GM06990 (cell line): ENCODE measurements around the gene DEPDC1B.

Source experiments
- DNase-seq: peaks from one replicate; pipeline ENCODE4 v3.0.0-alpha.2; 2011; ENCODE audit not compliant: insufficient read length; ENCODE audit errors: extremely low read depth
- H3K27me3 ChIP-seq: replicated peaks from 2 replicates; pipeline ENCODE4 v1.6.0; 2011; ENCODE audit warnings: low read length; ENCODE audit not compliant: control insufficient read depth, insufficient read depth
- H3K36me3 ChIP-seq: 2 replicates; pipeline ENCODE4 v1.5.1; 2011; ENCODE audit warnings: low read length; ENCODE audit not compliant: control insufficient read depth, insufficient read depth
- H3K4me3 ChIP-seq: replicated peaks from 2 replicates; pipeline ENCODE4 v1.5.1; 2011; ENCODE audit warnings: low read depth, mild to moderate bottlenecking, control low read depth, low read length
- TF ChIP-seq, protein P1 (sequence below): IDR thresholded peaks from 2 replicates; pipeline ENCODE4 v1.5.1; 2011; ENCODE audit warnings: low read length, control low read depth, mild to moderate bottlenecking, inconsistent platforms; ENCODE audit not compliant: insufficient read depth, poor library complexity, severe bottlenecking

Gene DEPDC1B

DNA sequence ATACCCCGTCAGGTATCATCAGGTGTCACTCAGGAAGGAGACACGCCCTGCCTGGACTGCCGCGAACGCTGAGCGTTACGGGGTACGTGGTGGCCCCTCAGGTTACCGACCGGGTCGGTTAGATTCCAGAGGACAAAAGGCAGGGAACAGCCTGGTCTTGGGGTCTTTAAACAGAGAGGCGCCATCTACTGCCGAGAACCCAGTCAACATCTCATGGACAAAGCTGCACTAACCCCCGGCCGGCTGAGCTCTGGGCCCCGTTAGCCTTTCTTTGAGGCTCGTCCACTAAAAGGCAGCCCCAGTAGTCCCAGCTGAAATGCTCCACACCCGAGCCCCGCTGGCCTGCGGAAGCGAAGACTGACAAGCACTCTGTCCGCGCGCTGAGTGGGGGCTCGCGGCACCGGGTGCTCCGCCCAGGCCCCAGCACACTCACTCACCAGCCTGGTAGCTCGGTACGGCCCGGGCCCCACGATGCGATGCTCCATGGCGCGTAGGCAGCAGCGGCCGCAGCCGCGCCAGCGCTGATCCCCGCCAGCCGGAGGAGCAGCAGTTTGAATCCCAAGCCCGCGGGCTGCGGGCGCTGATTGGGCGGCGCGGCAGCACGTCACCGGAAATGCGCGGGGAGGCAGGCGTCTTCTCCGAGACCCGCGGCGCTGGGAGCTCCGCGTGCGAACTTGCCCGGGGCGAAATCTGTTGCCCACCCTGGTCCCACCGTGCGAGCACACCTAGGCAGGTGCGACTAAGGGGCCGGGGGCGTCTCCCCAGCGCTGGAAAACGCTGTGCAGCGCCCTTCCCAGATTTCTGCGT, at the start of gene DEPDC1B:
TSS of gene DEPDC1B (minus strand) at position 558 of the 807 bp plus-strand sequence. CDS start at position 485, 73 bp downstream.
- TF ChIP-seq, protein P1, sequence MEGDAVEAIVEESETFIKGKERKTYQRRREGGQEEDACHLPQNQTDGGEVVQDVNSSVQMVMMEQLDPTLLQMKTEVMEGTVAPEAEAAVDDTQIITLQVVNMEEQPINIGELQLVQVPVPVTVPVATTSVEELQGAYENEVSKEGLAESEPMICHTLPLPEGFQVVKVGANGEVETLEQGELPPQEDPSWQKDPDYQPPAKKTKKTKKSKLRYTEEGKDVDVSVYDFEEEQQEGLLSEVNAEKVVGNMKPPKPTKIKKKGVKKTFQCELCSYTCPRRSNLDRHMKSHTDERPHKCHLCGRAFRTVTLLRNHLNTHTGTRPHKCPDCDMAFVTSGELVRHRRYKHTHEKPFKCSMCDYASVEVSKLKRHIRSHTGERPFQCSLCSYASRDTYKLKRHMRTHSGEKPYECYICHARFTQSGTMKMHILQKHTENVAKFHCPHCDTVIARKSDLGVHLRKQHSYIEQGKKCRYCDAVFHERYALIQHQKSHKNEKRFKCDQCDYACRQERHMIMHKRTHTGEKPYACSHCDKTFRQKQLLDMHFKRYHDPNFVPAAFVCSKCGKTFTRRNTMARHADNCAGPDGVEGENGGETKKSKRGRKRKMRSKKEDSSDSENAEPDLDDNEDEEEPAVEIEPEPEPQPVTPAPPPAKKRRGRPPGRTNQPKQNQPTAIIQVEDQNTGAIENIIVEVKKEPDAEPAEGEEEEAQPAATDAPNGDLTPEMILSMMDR: peak; percentile 46
- Histone ChIP-seq H3K4me3 (peak within 1 kb of the TSS; percentile 67), H3K27me3 (no peaks in the 10 kb centered on the region), H3K36me3 (no peaks in the 10 kb centered on the region; the same call in 1 of the 2 replicates)
- peak; percentile 96 for DNase-seq

DNA sequence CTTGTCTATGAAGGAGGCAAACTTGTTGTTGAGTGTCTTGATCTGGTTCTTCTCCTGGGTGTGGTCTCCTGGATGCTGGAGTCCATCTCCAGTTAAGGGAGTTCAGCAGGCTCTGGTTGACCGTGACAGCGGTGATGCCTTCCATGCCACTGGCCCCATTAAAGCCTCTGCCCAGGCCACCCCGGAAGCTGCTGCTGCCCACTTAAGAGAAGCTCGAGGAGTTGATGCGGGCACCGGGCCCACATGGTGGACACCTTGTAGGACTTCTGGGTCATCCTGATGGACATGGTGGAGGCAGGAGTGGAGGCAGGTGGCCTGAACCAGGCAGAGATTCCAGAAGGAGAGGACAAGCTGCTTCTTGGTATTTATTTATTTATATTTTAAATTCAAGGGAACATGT, 44.7 kb upstream of the DEPDC1B start:
- TF ChIP-seq, protein P1: no peak
- Histone ChIP-seq H3K4me3 (no peak overlapping the region), H3K36me3 (no peaks in the 10 kb centered on the region), H3K27me3 (no peaks in the 10 kb centered on the region)
- DNase-seq: no peak

DNA sequence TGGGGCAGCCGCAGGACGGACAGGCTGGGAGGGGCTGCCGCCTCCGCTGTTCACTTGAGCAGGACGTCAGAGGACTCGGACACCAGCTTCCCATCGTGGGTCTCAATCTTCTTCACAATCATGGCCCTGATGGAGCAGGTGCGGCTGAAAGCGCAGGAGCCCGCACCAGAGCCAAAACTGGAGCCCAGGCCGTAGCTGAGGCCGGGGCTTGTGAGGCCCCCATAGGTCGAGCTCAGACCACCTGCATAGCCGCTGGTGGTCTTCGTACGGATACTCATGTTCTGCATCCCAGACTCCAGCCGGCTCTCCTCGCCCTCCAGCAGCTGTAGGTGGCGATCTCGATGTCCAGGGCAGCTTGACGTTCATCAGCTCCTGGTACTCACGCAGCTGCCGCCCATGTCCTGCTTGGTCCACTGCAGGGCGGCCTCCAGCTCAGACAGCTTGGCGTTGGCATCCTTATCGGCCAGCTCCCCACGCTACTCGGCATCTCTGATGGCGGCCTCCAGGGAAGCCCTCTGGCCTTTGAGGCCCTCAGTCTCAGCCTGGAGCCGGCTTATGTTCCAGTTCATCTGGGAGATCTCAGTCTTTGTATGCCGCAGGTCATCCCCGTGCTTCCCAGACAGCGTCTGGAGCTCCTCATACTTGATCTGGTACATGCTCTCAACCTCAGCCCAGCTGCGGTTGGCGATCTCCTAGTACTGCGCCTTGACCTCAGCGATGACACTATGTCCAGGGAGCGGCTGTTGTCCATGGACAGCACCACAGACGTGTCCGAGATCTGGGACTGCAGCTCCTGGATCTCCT, 43.7 kb upstream of the DEPDC1B start:
- no peaks in the 10 kb centered on the region for H3K36me3 ChIP-seq
- no peaks in the 10 kb centered on the region for H3K27me3 ChIP-seq
- H3K4me3 ChIP-seq: no peak overlapping the region
- no peak for DNase-seq
- TF ChIP-seq, protein P1: no peak

DNA sequence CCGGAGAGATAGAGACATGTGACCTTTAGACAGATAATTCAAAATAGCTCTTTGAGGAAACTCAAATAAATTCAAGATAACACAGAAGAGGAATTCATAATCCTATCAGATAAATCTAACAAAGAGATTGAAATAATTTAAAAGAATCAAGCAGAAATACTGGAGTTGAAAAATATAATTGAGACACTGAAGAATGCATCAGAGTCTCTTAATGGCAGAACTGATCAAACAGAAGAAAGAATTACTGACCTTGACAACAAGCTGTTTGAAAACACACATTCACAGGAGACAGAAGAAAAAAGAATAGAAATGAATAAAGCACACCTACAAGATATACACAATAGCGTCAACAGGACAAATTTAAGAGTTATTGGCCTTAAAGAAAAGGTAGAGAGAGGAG, 40.4 kb upstream of the DEPDC1B start:
- Histone ChIP-seq H3K36me3 (no peaks in the 10 kb centered on the region), H3K27me3 (no peaks in the 10 kb centered on the region), H3K4me3 (no peak overlapping the region)
- DNase-seq: no peak
- TF ChIP-seq, protein P1: no peak

DNA sequence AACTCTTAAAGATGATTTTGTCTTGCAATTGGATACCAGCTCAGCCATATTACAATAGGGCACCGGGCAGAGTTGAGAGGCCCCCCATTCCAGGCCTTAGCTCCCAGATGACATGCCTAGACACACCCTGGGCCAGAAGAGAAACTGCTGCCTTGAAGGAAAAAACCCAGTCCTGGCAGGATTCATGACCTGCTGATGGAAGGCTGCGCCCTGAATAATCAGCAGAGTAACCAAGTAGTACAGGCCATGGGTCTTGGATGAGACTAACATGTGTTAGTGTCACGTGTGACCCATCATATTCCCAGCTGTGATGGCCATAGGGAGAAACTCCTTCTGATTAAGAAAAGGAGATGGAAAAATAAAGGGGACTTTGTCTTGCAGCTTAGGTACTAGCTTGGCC, 39.0 kb upstream of the DEPDC1B start:
- DNase-seq: no peak
- TF ChIP-seq, protein P1: no peak
- Histone ChIP-seq H3K36me3 (no peaks in the 10 kb centered on the region), H3K4me3 (no peak overlapping the region), H3K27me3 (no peaks in the 10 kb centered on the region)
